GM21528 (cell line): ENCODE measurements around the gene TTC34.
"Not testable (repeated sequence)": the region's sequence is repeated elsewhere in the genome, so short reads cannot be mapped to it uniquely, and the experiment has no call there.

Experiments used
- ATAC-seq: cut with Tn5 transposase; IDR thresholded peaks from one replicate; pipeline ENCODE4 v1.9.1; 2021; ENCODE audit warnings: mild to moderate bottlenecking, moderate library complexity; ENCODE audit not compliant: unreplicated experiment, low FRiP score

TTC34 gene

DNA sequence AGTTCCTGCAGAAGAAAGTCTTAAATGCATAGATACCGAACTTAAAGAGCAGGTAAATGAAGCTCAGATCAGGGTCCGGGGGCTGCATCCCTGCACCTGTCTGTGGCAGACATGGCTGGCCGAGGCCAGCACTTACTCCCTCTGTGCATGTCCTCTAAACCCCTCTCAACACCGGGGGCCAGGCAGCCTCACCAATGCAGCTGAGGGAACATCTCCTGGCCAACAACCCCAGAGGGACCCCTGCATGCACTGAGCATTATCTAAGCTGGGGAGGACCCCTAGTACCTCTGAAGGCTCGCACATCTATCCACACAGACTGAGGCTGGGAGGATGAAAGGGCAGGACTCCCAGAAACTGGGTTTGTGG, 18.4 kb downstream of the TTC34 start:
- ATAC-seq = no peak

GRCh38 chr1:2781627-2782026, 19.9 kb downstream of the TTC34 start:
- no peak for ATAC-seq

DNA sequence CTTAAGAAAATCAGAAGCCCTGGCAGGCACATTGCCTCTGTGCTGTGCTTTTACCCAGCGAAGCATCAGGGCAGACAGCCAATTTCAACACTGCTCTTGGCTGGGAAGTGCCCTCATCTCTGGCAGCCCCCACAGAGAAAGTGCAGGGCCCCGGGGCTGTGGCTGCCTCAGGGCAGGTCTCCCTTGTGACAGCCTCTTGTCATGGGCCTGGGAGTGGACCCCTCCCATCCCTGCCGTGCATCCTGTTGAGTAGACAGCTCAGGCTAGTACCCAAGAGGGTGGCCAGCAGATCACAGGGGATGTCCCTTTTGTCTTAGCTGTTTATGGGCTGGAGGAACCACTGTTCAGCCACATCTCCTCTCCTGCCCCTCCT, 23.3 kb downstream of the TTC34 start:
- no peak for ATAC-seq

DNA sequence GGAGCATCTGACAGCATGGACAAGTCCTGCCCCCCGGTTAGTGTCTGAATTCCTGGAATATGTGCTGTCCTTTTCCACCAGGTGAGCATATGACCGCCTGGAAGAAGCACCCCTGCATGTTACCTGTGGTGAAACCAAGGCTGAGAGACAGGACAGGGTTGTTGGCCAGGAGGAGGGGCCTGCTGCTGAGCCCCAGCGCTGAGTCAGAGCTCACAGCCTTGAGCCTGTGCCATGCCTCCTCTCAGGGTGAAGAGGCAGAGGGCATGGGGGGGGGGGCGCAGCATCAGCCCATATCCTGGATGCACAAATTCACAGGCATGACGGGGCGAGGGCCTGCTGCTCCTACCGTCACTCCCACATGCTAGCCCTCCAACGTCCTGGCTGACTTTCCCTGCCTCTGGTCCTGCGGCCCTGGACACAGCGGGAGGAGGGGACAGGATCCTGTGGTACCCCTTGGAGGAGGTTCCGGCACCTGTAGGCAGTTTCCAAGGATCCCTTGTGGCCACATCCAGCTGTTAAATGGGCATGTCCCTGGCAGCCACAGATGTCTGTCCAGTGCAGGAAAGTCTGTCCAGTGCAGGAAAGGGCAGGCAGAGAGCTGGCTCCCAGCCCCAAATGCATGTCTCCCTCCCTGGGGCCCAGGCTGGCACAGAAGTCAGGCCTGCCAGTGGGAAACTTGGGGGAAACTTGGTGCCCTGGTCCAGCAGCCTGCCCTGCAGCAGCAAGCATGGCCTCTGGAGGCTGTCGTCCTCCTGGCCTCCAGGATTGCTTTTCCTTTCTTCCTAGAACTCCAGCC, 23.9 kb downstream of the TTC34 start:
- no peak for ATAC-seq

GRCh38 chr1:2775333-2775732, 26.2 kb downstream of the TTC34 start:
- not testable (repeated sequence) for ATAC-seq

GRCh38 chr1:2768052-2768451, 33.4 kb downstream of the TTC34 start:
- not testable (repeated sequence) for ATAC-seq

DNA sequence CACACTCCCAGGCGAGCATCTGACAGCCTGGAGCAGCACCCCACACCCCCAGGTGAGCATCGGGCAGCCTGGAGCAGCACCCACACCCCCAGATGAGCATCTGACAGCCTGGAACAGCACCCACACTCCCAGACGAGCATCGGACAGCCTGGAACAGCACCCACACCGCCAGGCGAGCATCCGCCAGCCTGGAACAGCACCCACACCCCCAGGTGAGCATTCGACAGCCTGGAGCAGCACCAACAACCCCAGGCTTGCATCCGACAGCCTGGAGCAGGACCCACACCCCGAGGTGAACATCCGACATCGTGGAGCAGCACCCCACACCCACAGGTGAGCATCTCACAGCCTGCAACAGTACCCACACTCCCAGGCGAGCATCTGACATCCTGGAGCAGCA, 42.1 kb downstream of the TTC34 start:
- ATAC-seq = not testable (repeated sequence)

DNA sequence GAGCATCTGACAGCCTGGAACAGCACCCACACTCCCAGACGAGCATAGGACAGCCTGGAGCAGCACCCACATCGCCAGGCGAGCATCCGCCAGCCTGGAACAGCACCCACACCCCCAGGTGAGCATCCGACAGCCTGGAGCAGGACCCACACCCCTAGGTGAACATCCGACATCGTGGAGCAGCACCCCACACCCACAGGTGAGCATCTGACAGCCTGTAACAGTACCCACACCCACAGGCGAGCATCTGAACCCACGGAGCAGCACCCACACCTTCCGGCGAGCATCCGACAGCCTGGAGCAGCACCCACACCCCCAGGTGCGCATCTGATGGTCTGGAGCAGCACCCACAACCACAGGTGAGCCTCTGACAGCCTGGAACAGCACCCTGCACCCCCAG, 44.0 kb downstream of the TTC34 start:
- not testable (repeated sequence) for ATAC-seq

GRCh38 chr1:2755426-2755825, 46.1 kb downstream of the TTC34 start:
- not testable (repeated sequence) for ATAC-seq

DNA sequence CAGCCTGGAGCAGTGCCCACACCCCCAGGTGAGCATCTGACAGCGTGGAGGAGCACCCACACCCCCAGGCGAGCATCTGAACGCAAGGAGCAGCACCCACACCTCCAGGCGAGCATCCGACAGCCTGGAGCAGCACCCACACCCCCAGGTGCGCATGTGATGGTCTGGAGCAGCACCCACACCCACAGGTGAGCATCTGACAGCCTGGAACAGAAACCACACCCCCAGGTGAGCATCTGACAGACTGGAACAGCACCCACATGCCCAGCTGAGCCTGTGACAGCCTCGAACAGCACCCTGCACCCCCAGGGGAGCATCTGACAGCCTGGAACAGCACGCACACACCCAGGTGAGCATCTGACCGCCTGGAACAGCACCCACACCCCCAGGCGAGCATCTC, 46.9 kb downstream of the TTC34 start:
- not testable (repeated sequence) for ATAC-seq

DNA sequence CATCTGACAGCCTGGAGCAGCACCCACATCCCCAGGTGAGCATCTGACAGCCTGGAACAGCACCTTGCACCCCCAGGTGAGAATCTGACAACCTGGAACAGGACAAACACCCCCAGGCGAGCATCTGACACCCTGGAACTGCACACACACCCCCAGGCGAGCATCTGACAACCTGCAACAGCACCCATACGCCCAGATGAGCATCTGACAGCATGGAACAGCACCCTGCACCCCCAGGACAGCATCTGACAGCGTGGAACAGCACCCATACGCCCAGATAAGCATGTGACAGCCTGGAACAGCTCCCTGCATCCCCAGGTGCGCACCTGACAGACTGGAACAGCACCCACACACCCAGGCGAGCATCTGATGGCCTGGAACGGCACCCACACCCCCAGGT, 49.0 kb downstream of the TTC34 start:
- not testable (repeated sequence) for ATAC-seq

GRCh38 chr1:2751866-2752265, 49.6 kb downstream of the TTC34 start:
- ATAC-seq = not testable (repeated sequence)

- not testable (repeated sequence) for ATAC-seq
Measured at GRCh38 chr1:2750766-2751730, 50.4 kb downstream of the TTC34 start.

GRCh38 chr1:2750041-2750680, 51.3 kb downstream of the TTC34 start:
- not testable (repeated sequence) for ATAC-seq

DNA sequence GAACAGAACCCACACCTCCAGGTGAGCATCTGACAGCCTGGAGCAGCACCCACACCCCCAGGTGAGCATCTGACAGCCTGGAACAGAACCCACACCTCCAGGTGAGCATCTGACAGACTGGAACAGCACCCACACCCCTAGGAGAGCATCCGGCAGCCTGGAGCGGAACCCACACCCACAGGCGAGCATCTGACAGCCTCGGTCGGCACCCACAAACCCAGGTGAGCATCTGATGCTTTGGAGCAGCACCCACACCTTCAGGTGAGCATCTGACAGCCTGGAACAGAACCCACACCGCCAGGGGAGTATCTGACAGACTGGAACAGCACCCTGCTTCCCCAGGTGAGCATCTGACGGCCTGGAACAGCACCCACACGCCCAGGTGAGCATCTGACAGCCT, 52.9 kb downstream of the TTC34 start:
- not testable (repeated sequence) for ATAC-seq

GRCh38 chr1:2694796-2695195, 106.7 kb downstream of the TTC34 start:
- ATAC-seq = not testable (repeated sequence)

DNA sequence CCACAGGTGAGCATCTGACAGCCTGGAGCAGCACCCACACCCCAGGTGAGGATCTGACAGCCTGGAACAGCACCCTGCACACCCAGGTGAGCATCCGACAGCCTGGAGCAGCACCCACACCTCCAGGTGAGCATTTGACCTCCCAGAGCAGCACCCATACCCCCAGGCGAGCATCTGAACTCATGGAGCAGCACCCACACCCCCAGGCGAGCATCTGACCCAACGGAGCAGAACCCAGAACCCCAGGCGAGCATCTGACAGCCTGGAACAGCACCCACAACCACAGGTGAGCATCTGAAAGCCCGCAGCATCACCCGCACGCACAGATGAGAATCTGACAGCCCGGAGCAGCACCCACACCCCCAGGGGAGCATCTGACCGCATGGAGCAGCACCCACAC, 111.3 kb downstream of the TTC34 start:
- ATAC-seq = not testable (repeated sequence)

DNA sequence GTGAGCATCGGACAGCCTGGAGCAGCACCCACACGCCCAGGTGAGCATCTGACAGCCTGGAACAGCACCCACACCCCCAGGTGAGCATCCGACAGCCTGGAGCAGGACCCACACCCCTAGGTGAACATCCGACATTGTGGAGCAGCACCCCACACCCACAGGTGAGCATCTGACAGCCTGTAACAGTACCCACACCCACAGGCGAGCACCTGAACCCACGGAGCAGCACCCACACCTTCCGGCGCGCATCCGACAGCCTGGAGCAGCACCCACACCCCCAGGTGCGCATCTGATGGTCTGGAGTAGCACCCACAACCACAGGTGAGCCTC, 113.2 kb downstream of the TTC34 start:
- not testable (repeated sequence) for ATAC-seq

GRCh38 chr1:2687638-2688335, 113.7 kb downstream of the TTC34 start:
- not testable (repeated sequence) for ATAC-seq

GRCh38 chr1:2687174-2687591, 114.3 kb downstream of the TTC34 start:
- ATAC-seq = not testable (repeated sequence)
